GM12878 (cell line): Measurements from ENCODE around the gene MED25. TPM values are rescaled to one million over a fixed set of nuclear protein-coding genes. Genes with fewer than 3 reads are reported as not detected.

Experiments
- ATAC-seq: fragments of 200-7000 bp; cut with Tn5 transposase; 3 replicates; pipeline ENCODE4 v1.9.1; 2020; ENCODE audit warnings: mild to moderate bottlenecking, moderate library complexity
- BruUV-seq: library from RNA; stranded (reverse); fragments of 400-500 nt; replicated peaks from 2 replicates; lab custom pipeline; 2021; lab: Mats Ljungman, UMichigan
- CTCF ChIA-PET: fragments of 300-600 bp; sonication (Branson Sonifier 250); formaldehyde crosslinking; extraction: SDS; loops from one replicate; lab custom pipeline; 2021; ENCODE audit warnings: inconsistent platforms; lab: Yijun Ruan, JAX
- POLR2A ChIA-PET: fragments of 350-600 bp; formaldehyde crosslinking; extraction: SDS; loops from one replicate; lab custom pipeline; 2021; ENCODE audit warnings: inconsistent platforms; lab: Charles Lee
- RAD21 ChIA-PET: fragments of 300-600 bp; sonication (Branson Sonifier 250); formaldehyde crosslinking; loops from one replicate; lab custom pipeline; 2023; ENCODE audit warnings: antibody characterized with exemption; ENCODE audit not compliant: unreplicated experiment; lab: Charles Lee
- SMC1A ChIA-PET: fragments of 300-600 bp; sonication (Branson Sonifier 250); formaldehyde crosslinking; loops from one replicate; lab custom pipeline; 2023; ENCODE audit not compliant: unreplicated experiment, uncharacterized antibody; lab: Charles Lee
- DNase-seq: peaks from one replicate; pipeline ENCODE4 v3.0.0-alpha.2; 2011; ENCODE audit warnings: low read depth, low spot score
- FAIRE-seq: peaks from 3 replicates; lab custom pipeline; 2011; peaks lifted over from hg19 to GRCh38; lab: Jason Lieb, UNC
- H2AFZ ChIP-seq: 2 replicates; pipeline ENCODE4 v1.6.0; 2011; ENCODE audit warnings: low read depth, low read length, control low read depth; ENCODE audit not compliant: control insufficient read depth
- H3K27ac ChIP-seq: 2 replicates; pipeline ENCODE4 v1.5.1; 2011; ENCODE audit warnings: control low read depth; ENCODE audit not compliant: control insufficient read depth, insufficient read depth
- H3K27me3 ChIP-seq, 2 experiments: replicated peaks in 1 of 2; 2 replicates each; pipeline versions ENCODE4 v1.6.0 to v1.6.1; 2011; ENCODE audit warnings: low read length in 1 of 2; ENCODE audit not compliant: control insufficient read depth in 2 of 2, insufficient read depth in 2 of 2
- H3K36me3 ChIP-seq, 2 experiments: 2 replicates each; pipeline ENCODE4 v1.5.1; 2011; ENCODE audit warnings: low read length in 1 of 2; ENCODE audit not compliant: control insufficient read depth in 2 of 2, insufficient read depth in 2 of 2
- H3K4me1 ChIP-seq: 2 replicates; pipeline ENCODE4 v1.6.1; 2011; ENCODE audit warnings: mild to moderate bottlenecking, low read length, moderate library complexity, mixed read lengths; ENCODE audit not compliant: control insufficient read depth, insufficient read depth
- H3K4me2 ChIP-seq: 2 replicates; pipeline ENCODE4 v1.6.0; 2011; ENCODE audit warnings: control low read depth; ENCODE audit not compliant: control insufficient read depth, insufficient read depth
- H3K4me3 ChIP-seq: fragments of 200-600 bp; sonication (generic); 2 replicates; pipeline ENCODE4 v1.5.1; 2016
- H3K79me2 ChIP-seq: 2 replicates; pipeline ENCODE4 v1.6.0; 2011; ENCODE audit warnings: low read length; ENCODE audit not compliant: control insufficient read depth, insufficient read depth
- H3K9ac ChIP-seq: 2 replicates; pipeline ENCODE4 v1.8.0; 2011; ENCODE audit warnings: low read length, control low read depth, mixed read lengths; ENCODE audit not compliant: control insufficient read depth, insufficient read depth
- H3K9me3 ChIP-seq: replicated peaks from 3 replicates; pipeline ENCODE4 v1.5.1; 2011; ENCODE audit warnings: mild to moderate bottlenecking, low read length; ENCODE audit not compliant: control insufficient read depth, insufficient read depth
- H4K20me1 ChIP-seq: 2 replicates; pipeline ENCODE4 v1.6.0; 2011; ENCODE audit not compliant: control insufficient read depth, insufficient read depth
- BACH1 ChIP-seq: fragments of 450-650 bp; IDR thresholded peaks from 2 replicates; pipeline ENCODE4 v1.6.1; 2017; ENCODE audit warnings: mild to moderate bottlenecking, borderline replicate concordance
- CREM ChIP-seq: IDR thresholded peaks from 2 replicates; pipeline ENCODE4 v1.6.1; 2014; ENCODE audit warnings: antibody characterized with exemption, low read depth
- EED ChIP-seq: sonication (generic); IDR thresholded peaks from 2 replicates; pipeline ENCODE4 v1.6.1; 2016; ENCODE audit warnings: antibody characterized with exemption, low read depth
- ESRRA ChIP-seq: IDR thresholded peaks from 2 replicates; pipeline ENCODE4 v1.6.1; 2012; ENCODE audit warnings: mild to moderate bottlenecking, low read length, improper control_type of control experiment
- ETV6 ChIP-seq, 2 experiments: fragments of 450-650 bp in 1 of 2; IDR thresholded peaks in 1 of 2; conservative IDR thresholded peaks in 1 of 2; 2 replicates each; pipeline ENCODE4 v1.6.1; 2014; ENCODE audit warnings: antibody characterized with exemption in 1 of 2, borderline replicate concordance in 1 of 2, low read depth in 1 of 2, mild to moderate bottlenecking in 1 of 2, moderate library complexity in 1 of 2
- MEF2A ChIP-seq: IDR thresholded peaks from 2 replicates; pipeline ENCODE4 v1.6.1; 2011; ENCODE audit warnings: low read depth, mild to moderate bottlenecking, low read length, moderate library complexity; ENCODE audit not compliant: insufficient read depth
- RAD21 ChIP-seq: IDR thresholded peaks from 2 replicates; pipeline ENCODE4 v1.6.1; 2011; ENCODE audit warnings: mild to moderate bottlenecking, low read depth, low read length, moderate library complexity; ENCODE audit not compliant: insufficient read depth
- RAD51 ChIP-seq: fragments of 450-650 bp; IDR thresholded peaks from 2 replicates; pipeline ENCODE4 v1.6.1; 2016; ENCODE audit warnings: moderate library complexity, mild to moderate bottlenecking, inconsistent platforms
- SMAD1 ChIP-seq: fragments of 450-650 bp; IDR thresholded peaks from 2 replicates; pipeline ENCODE4 v1.6.1; 2018; ENCODE audit warnings: mild to moderate bottlenecking, low read depth; ENCODE audit not compliant: partially characterized antibody
- SMAD5 ChIP-seq: IDR thresholded peaks from 2 replicates; pipeline ENCODE4 v1.6.1; 2016; ENCODE audit warnings: antibody characterized with exemption, low read depth
- SMARCA5 ChIP-seq: fragments of 450-650 bp; IDR thresholded peaks from 2 replicates; pipeline ENCODE4 v1.6.1; 2017; ENCODE audit warnings: mild to moderate bottlenecking
- WGBS: methylation state at CpG from one replicate; pipeline ENCODE4 v1.1.6; 2016; ENCODE audit warnings: low lambda C conversion rate; ENCODE audit not compliant: insufficient replicate concordance, insufficient coverage; ENCODE audit errors: missing lambda C conversion rate; 5-methylcytosine and 5-hydroxymethylcytosine counted together
- in situ Hi-C: fragments of 300-500 bp; cut with MboI; formaldehyde crosslinking; loops from 9 replicates; pipeline ENCODE4 v1.14.3; 2018; ENCODE audit warnings: mixed read lengths
- intact Hi-C: fragments of 100-400 bp; cut with micrococcal nuclease; formaldehyde crosslinking; loops from one replicate; pipeline ENCODE4 v1.14.2; 2022; ENCODE audit not compliant: unreplicated experiment
- polyA plus RNA-seq, 11 experiments: library from polyadenylated mRNA; depleted of rRNA in 4 of 11; unstranded in 6 of 11; stranded (reverse) in 5 of 11; fragments of >200 nt; fragmentation: Nextera tagmentation in 4 of 11; fragmentation: Illumina TruSeq in 1 of 11; extraction: Ambion mirVana in 4 of 11; extraction: Trizol in 1 of 11; gene quantifications; 1 replicate in 1 of 11; 2 replicates in 10 of 11; pipeline versions ENCODE4 v1.2.1 to v1.2.3, GENCODE V29; 2011 to 2016; ENCODE audit warnings: inconsistent platforms in 2 of 11, missing spikeins in 2 of 11, low read depth in 1 of 11
- total RNA-seq, 4 experiments: library from RNA; depleted of rRNA in 3 of 4; stranded (reverse); fragments of >200 nt in 3 of 4; fragmentation: Illumina TruSeq in 1 of 4; extraction: Trizol in 1 of 4; gene quantifications; 2 replicates each; pipeline versions ENCODE4 v1.2.1 to v1.2.3, GENCODE V29; 2013 to 2021
- TF ChIP-seq, protein P1 (sequence below): IDR thresholded peaks from 2 replicates; pipeline ENCODE4 v1.6.1; 2011; ENCODE audit warnings: borderline replicate concordance, low read depth, mild to moderate bottlenecking, moderate library complexity, low read length; ENCODE audit not compliant: insufficient read depth, poor library complexity, severe bottlenecking
- TF ChIP-seq, protein P2 (sequence below): IDR thresholded peaks from 2 replicates; pipeline ENCODE4 v1.6.1; 2012; ENCODE audit warnings: low read depth, low read length, improper control_type of control experiment
- TF ChIP-seq, protein P3 (sequence below): fragments of 150-350 bp; IDR thresholded peaks from 2 replicates; pipeline ENCODE4 v1.6.1; 2016; ENCODE audit warnings: low read depth, low read length

The MED25 gene
- total and polyA plus RNA-seq, 10 of the 15 experiments (the other 5 are each of a cell fraction or from before 2014, with no cell fraction given) = 3.5 to 53.9 (median 17.1) TPM

DNA sequence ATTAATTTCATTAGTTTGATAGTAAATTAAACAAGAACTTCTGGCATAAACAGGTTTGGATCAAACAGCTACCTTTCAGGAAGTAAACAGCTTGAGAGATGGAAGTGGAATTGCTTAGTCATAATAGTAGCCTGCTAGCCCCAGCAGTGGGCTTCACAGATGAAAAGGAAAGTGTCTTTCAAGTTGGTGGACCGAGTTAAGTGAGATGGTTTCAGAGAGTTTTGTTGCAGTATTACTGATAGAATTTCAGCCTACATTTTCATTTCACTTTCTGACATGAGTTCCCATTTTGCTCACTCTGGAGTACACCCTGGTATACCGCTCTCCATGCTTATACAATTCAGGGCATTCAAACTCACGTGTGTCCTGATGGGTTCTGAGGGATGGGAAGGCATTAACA, 30.8 kb downstream of the MED25 start (continued):
- TF ChIP-seq SMAD1 = no peak
- TF ChIP-seq SMARCA5 = 0 out of 2 replicates have a peak, but pooled peaks have one; percentile 19
- TF ChIP-seq ETV6 (conservative IDR thresholded peaks at IDR 0.05 in 1 of 2, IDR thresholded peaks at IDR 0.05 in 1 of 2; ENCODE audit: borderline replicate concordance in 1 of 2, low read depth in 1 of 2) = peak in 1 of 2 experiments; percentile 49; a peak in 1 of 4 replicates
- TF ChIP-seq, all 136 proteins: peak for 15

DNA sequence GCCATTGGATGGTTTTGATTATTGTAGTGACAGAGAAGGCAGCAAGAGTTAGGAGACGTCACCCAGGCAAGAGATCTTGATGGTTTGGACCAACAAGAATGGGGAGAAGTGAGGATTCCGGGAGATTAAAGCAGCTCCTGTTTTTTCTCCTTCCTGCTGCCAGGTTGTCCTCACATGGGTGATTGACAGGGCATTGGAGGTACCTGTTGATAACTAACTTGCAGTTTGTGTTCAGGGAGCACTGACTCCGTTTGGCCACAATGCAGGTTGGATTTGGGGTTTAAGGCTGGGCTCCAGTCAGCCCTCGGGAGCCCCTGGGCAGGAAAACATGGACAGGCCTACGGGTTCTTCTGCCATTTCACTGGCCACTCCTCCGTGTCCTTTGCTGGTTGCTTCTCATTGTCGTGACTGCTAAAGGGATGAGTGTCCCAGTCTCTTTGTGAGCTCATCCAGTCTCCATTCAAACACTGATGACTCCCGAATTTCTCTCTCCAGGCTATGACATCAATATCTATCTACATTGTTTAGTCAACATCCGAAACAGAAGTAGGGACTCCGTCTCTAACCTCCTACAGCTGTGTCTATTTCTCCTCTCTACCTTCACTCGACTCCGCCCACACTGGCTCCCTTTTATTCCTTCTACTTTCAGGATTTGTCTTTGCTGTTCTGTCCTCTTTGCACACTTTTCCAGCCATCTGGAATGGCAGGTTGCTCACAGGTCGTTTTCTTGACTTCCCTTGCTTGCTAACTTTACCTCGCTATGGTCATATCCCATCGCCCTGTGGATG, 31.5 kb downstream of the MED25 start:
- BruUV-seq = no TSS peak
- intact Hi-C loops (loop anchor here (2.0 kb wide), 2 partner anchors 27 to 37 kb away; partner anchors contain the start of genes AKT1S1, FUZ and TBC1D17), in situ Hi-C loops (no loop called here)
- no peaks in the 10 kb centered on the region for H3K27me3 ChIP-seq
- no peaks in the 10 kb centered on the region; a peak in 1 of 4 replicates for H3K36me3 ChIP-seq
- ChIA-PET CTCF (interaction anchor here (1.1 to 2.1 kb wide), 4 partner anchors 13 to 171 kb away, joined by 3 to 6 read pairs (median 4); partner anchors contain the start of gene PNKP), POLR2A (interaction anchor here (0.7 to 2.7 kb wide), 10 partner anchors 17 to 209 kb away, joined by 3 to 25 read pairs (median 7); partner anchors contain the start of genes AKT1S1, FUZ, MED25 and RRAS), SMC1A (interaction anchor here (1.6 to 1.8 kb wide), 2 partner anchors 19 to 30 kb away, joined by 4 to 5 read pairs; no protein-coding TSS in a partner anchor), RAD21 (interaction anchor here (0.9 to 1.6 kb wide), 5 partner anchors 14 to 40 kb away, joined by 3 to 9 read pairs (median 4); partner anchors contain the start of gene PNKP)
- no peaks in the 10 kb centered on the region for H4K20me1 ChIP-seq
- H3K9ac ChIP-seq = no peak overlapping the region
- no peak overlapping the region for H2AFZ ChIP-seq
- peaks cover 30% of the 10 kb centered on the region for H3K4me1 ChIP-seq
- peaks cover 6% of the 10 kb centered on the region for H3K79me2 ChIP-seq
- peak; percentile 18 for FAIRE-seq
- no peak for DNase-seq
- 0 out of 2 replicates have a peak overlapping the region, but pooled peaks have one; percentile 71 for H3K4me3 ChIP-seq
- ATAC-seq = no peak
- peaks cover 5% of the 10 kb centered on the region; the same call in 2 of the 3 replicates for H3K9me3 ChIP-seq
- H3K27ac ChIP-seq = no peak overlapping the region
- H3K4me2 ChIP-seq = no peak overlapping the region
- WGBS = 70% methylated on average over 15 of the region's 15 CpGs
- TF ChIP-seq, protein P1, sequence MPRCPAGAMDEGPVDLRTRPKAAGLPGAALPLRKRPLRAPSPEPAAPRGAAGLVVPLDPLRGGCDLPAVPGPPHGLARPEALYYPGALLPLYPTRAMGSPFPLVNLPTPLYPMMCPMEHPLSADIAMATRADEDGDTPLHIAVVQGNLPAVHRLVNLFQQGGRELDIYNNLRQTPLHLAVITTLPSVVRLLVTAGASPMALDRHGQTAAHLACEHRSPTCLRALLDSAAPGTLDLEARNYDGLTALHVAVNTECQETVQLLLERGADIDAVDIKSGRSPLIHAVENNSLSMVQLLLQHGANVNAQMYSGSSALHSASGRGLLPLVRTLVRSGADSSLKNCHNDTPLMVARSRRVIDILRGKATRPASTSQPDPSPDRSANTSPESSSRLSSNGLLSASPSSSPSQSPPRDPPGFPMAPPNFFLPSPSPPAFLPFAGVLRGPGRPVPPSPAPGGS = no peak
- TF ChIP-seq CREM (no peak), SMAD1 (no peak), ESRRA (no peak), RAD51 (no peak), RAD21 (no peak), EED (no peak), BACH1 (no peak), SMAD5 (no peak), MEF2A (no peak)
- TF ChIP-seq, protein P2, sequence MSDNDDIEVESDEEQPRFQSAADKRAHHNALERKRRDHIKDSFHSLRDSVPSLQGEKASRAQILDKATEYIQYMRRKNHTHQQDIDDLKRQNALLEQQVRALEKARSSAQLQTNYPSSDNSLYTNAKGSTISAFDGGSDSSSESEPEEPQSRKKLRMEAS = no peak
- TF ChIP-seq, protein P3, sequence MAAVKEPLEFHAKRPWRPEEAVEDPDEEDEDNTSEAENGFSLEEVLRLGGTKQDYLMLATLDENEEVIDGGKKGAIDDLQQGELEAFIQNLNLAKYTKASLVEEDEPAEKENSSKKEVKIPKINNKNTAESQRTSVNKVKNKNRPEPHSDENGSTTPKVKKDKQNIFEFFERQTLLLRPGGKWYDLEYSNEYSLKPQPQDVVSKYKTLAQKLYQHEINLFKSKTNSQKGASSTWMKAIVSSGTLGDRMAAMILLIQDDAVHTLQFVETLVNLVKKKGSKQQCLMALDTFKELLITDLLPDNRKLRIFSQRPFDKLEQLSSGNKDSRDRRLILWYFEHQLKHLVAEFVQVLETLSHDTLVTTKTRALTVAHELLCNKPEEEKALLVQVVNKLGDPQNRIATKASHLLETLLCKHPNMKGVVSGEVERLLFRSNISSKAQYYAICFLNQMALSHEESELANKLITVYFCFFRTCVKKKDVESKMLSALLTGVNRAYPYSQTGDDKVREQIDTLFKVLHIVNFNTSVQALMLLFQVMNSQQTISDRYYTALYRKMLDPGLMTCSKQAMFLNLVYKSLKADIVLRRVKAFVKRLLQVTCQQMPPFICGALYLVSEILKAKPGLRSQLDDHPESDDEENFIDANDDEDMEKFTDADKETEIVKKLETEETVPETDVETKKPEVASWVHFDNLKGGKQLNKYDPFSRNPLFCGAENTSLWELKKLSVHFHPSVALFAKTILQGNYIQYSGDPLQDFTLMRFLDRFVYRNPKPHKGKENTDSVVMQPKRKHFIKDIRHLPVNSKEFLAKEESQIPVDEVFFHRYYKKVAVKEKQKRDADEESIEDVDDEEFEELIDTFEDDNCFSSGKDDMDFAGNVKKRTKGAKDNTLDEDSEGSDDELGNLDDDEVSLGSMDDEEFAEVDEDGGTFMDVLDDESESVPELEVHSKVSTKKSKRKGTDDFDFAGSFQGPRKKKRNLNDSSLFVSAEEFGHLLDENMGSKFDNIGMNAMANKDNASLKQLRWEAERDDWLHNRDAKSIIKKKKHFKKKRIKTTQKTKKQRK = no peak
